Measurements from ENCODE around the gene ADAM17. TPM values are rescaled to one million over a fixed set of nuclear protein-coding genes. Genes with fewer than 3 reads are reported as not detected.

ADAM17 gene
- total and polyA plus RNA-seq, 10 of the 15 experiments (the other 5 are each of a cell fraction or from before 2014, with no cell fraction given): 2.3 to 18.5 (median 13.4) TPM

- Histone ChIP-seq H3K36me3 (ENCODE audit: control insufficient read depth in 2 of 2, insufficient read depth in 2 of 2, low read length in 1 of 2) (peaks cover 0 to 6% of the 10 kb centered on the region in 2 experiments; a peak in 3 of 4 replicates), H3K27ac (ENCODE audit: control insufficient read depth, insufficient read depth) (no peak overlapping the region; the same call in 1 of the 2 replicates), H3K9me3 (replicated peaks; ENCODE audit: control insufficient read depth, insufficient read depth, low read length) (peaks cover 10% of the 10 kb centered on the region; the same call in 2 of the 3 replicates), H2AFZ (ENCODE audit: control insufficient read depth, low read depth, low read length) (no peak overlapping the region), H4K20me1 (ENCODE audit: control insufficient read depth, insufficient read depth) (no peaks in the 10 kb centered on the region), H3K4me2 (ENCODE audit: control insufficient read depth, insufficient read depth) (no peak overlapping the region), H3K79me2 (ENCODE audit: control insufficient read depth, insufficient read depth, low read length) (peaks cover 50% of the 10 kb centered on the region), H3K4me1 (ENCODE audit: control insufficient read depth, insufficient read depth, low read length) (peaks cover 11% of the 10 kb centered on the region; the same call in 1 of the 2 replicates), H3K9ac (ENCODE audit: control insufficient read depth, insufficient read depth, low read length) (no peak overlapping the region), H3K4me3 (no peak overlapping the region), H3K27me3 (replicated peaks in 1 of 2; ENCODE audit: control insufficient read depth in 2 of 2, insufficient read depth in 2 of 2, low read length in 1 of 2) (no peaks in the 10 kb centered on the region)
- DNase-seq (ENCODE audit: low read depth, low spot score): no peak
- FAIRE-seq: no peak
- in situ Hi-C loops (cut with MboI): no loop called here
- CTCF ChIA-PET: interaction anchor here (0.6 to 1.4 kb wide), 8 partner anchors 10 to 202 kb away, joined by 3 to 7 read pairs (median 4); partner anchors contain the start of genes CPSF3 and ITGB1BP1
- intact Hi-C loops (cut with micrococcal nuclease; ENCODE audit: unreplicated experiment): no loop called here
- POLR2A ChIA-PET: interaction anchor here (0.7 to 0.9 kb wide), 3 partner anchors 11 to 795 kb away, joined by 3 to 8 read pairs (median 5); partner anchors contain the start of gene ADAM17
- WGBS (ENCODE audit: insufficient coverage, insufficient replicate concordance, low lambda C conversion rate, missing lambda C conversion rate): 49% methylated on average over 10 of the region's 10 CpGs
- SMC1A ChIA-PET (ENCODE audit: uncharacterized antibody, unreplicated experiment): interaction anchor here (0.6 to 2.5 kb wide), 12 partner anchors 9 to 221 kb away, joined by 3 to 9 read pairs (median 4); partner anchors contain the start of gene IAH1
- ATAC-seq: peak; percentile 12; the same call in 2 of the 3 replicates
- BruUV-seq (replicated peaks): no TSS peak
- RAD21 ChIA-PET (ENCODE audit: unreplicated experiment): interaction anchor here (0.8 to 3.0 kb wide), 4 partner anchors 12 to 34 kb away, joined by 3 to 16 read pairs (median 4); partner anchors contain the start of gene YWHAQ
- no peak for TF ChIP-seq SKIL (IDR thresholded peaks at IDR 0.05; ENCODE audit: low read depth, poor library complexity, severe bottlenecking)
- TF ChIP-seq RELA (IDR thresholded peaks at IDR 0.05; ENCODE audit: borderline replicate concordance, partially characterized antibody): no peak
- no peak for TF ChIP-seq HDAC2 (IDR thresholded peaks at IDR 0.05)
- no peak for TF ChIP-seq MTA3 (IDR thresholded peaks at IDR 0.05; ENCODE audit: borderline replicate concordance, low read length)
- TF ChIP-seq EP300 (IDR thresholded peaks at IDR 0.05; ENCODE audit: borderline replicate concordance in 1 of 2, control insufficient read depth in 1 of 2, low read depth in 2 of 2, low read length in 2 of 2): no peak
- TF ChIP-seq NBN (IDR thresholded peaks at IDR 0.05): no peak
- no peak for TF ChIP-seq DPF2 (IDR thresholded peaks at IDR 0.05)
- TF ChIP-seq SPI1 (IDR thresholded peaks at IDR 0.05; ENCODE audit: borderline replicate concordance, insufficient read depth, low read depth, low read length): no peak
- no peak for TF ChIP-seq CEBPZ (IDR thresholded peaks at IDR 0.05; ENCODE audit: low read depth, low read length)
- TF ChIP-seq IKZF2 (IDR thresholded peaks at IDR 0.05): no peak
- TF ChIP-seq PAX8 (IDR thresholded peaks at IDR 0.05): no peak
- TF ChIP-seq FOXM1 (IDR thresholded peaks at IDR 0.05; ENCODE audit: low read depth, low read length): no peak
- no peak for TF ChIP-seq RB1 (IDR thresholded peaks at IDR 0.05; ENCODE audit: borderline replicate concordance)
- TF ChIP-seq ETV6 (conservative IDR thresholded peaks at IDR 0.05 in 1 of 2, IDR thresholded peaks at IDR 0.05 in 1 of 2; ENCODE audit: borderline replicate concordance in 1 of 2, low read depth in 1 of 2): no peak
- no peak for TF ChIP-seq CHD4 (IDR thresholded peaks at IDR 0.05)
- no peak for TF ChIP-seq MAX (IDR thresholded peaks at IDR 0.05; ENCODE audit: low read depth, low read length)
- TF ChIP-seq MYB (IDR thresholded peaks at IDR 0.05; ENCODE audit: borderline replicate concordance, low read depth, low read length): no peak
Observed at GRCh38 chr2:9596621-9597311, 41.1 kb upstream of the ADAM17 start.

Data from GM12878 (cell line).